HepG2 (cell line): Measurements from ENCODE around the gene PDK1. TPM values are rescaled to one million over a fixed set of nuclear protein-coding genes. Genes with fewer than 3 reads are reported as not detected.

Experiments used
- ARHGAP35 ChIP-seq: sonication (generic); formaldehyde crosslinking; IDR thresholded peaks from 2 replicates; pipeline ENCODE4 v1.9.0; 2022; ENCODE audit warnings: mild to moderate bottlenecking, inconsistent platforms, moderate library complexity, missing genetic modification reagents, borderline replicate concordance
- ATF1 ChIP-seq: IDR thresholded peaks from 2 replicates; pipeline ENCODE4 v1.6.1; 2016; ENCODE audit warnings: mild to moderate bottlenecking, control low read depth
- BATF2 ChIP-seq: sonication (generic); formaldehyde crosslinking; IDR thresholded peaks from 2 replicates; pipeline ENCODE4 v1.8.0; 2022; ENCODE audit warnings: mild to moderate bottlenecking, missing genetic modification reagents, moderate library complexity
- CHD4 ChIP-seq: fragments of 200-600 bp; sonication (generic); IDR thresholded peaks from 2 replicates; pipeline ENCODE4 v1.7.0; 2017; ENCODE audit warnings: mild to moderate bottlenecking, low read length, borderline replicate concordance
- E2F1 ChIP-seq: sonication (generic); formaldehyde crosslinking; IDR thresholded peaks from 2 replicates; pipeline ENCODE4 v1.5.0; 2020; ENCODE audit warnings: missing genetic modification reagents
- HNRNPK ChIP-seq: fragments of 200-400 bp; formaldehyde crosslinking; IDR thresholded peaks from 2 replicates; pipeline ENCODE4 v1.6.1; 2018; ENCODE audit warnings: low read length, low read depth, moderate library complexity, mild to moderate bottlenecking; ENCODE audit not compliant: poor library complexity, severe bottlenecking
- KAT7 ChIP-seq: IDR thresholded peaks from 2 replicates; pipeline ENCODE4 v1.6.1; 2018; ENCODE audit warnings: borderline replicate concordance, missing compliant biosample characterization
- KLF9 ChIP-seq: IDR thresholded peaks from 2 replicates; pipeline ENCODE4 v1.6.1; 2016; ENCODE audit warnings: low read depth
- MIXL1 ChIP-seq: IDR thresholded peaks from 2 replicates; pipeline ENCODE4 v1.6.1; 2016
- MTERF4 ChIP-seq: sonication (generic); formaldehyde crosslinking; IDR thresholded peaks from 2 replicates; pipeline ENCODE4 v1.8.0; 2023; ENCODE audit warnings: mild to moderate bottlenecking, missing genetic modification reagents
- MXD4 ChIP-seq: IDR thresholded peaks from 2 replicates; pipeline ENCODE4 v1.6.1; 2016; ENCODE audit warnings: mild to moderate bottlenecking, missing biosample characterization, missing genetic modification reagents
- NFKB2 ChIP-seq: sonication (generic); formaldehyde crosslinking; IDR thresholded peaks from 2 replicates; pipeline ENCODE4 v1.4.0; 2020; ENCODE audit warnings: missing genetic modification reagents, borderline replicate concordance
- SIX4 ChIP-seq: sonication (generic); formaldehyde crosslinking; IDR thresholded peaks from 2 replicates; pipeline ENCODE4 v1.4.0; 2020; ENCODE audit warnings: missing genetic modification reagents
- SKI ChIP-seq: fragments of 450-650 bp; IDR thresholded peaks from one replicate; pipeline ENCODE4 v1.6.1; 2018; ENCODE audit warnings: mild to moderate bottlenecking; ENCODE audit not compliant: partially characterized antibody
- SRSF1 ChIP-seq: fragments of 200-400 bp; formaldehyde crosslinking; optimal IDR thresholded peaks from 2 replicates; pipeline ENCODE3; 2017; ENCODE audit warnings: mild to moderate bottlenecking, low read depth, low read length, moderate library complexity
- SUZ12 ChIP-seq: fragments of 150-350 bp; IDR thresholded peaks from 2 replicates; pipeline ENCODE4 v1.6.1; 2014; ENCODE audit warnings: low read depth, low read length
- YY1 ChIP-seq: IDR thresholded peaks from 2 replicates; pipeline ENCODE4 v1.6.1; 2011; ENCODE audit warnings: low read length, low read depth, moderate library complexity, mild to moderate bottlenecking; ENCODE audit not compliant: insufficient read depth, insufficient replicate concordance
- ZFP37 ChIP-seq: sonication (generic); formaldehyde crosslinking; IDR thresholded peaks from 2 replicates; pipeline ENCODE4 v1.4.0; 2020; ENCODE audit warnings: missing genetic modification reagents, borderline replicate concordance
- ZNF143 ChIP-seq: sonication (generic); formaldehyde crosslinking; IDR thresholded peaks from 2 replicates; pipeline ENCODE4 v1.4.0; 2020; ENCODE audit warnings: missing genetic modification reagents
- ZNF30 ChIP-seq: sonication (generic); formaldehyde crosslinking; IDR thresholded peaks from 2 replicates; pipeline ENCODE4 v1.5.0; 2020; ENCODE audit warnings: mild to moderate bottlenecking, missing genetic modification reagents
- ZNF343 ChIP-seq: sonication (generic); formaldehyde crosslinking; IDR thresholded peaks from 2 replicates; pipeline ENCODE4 v1.4.0; 2020; ENCODE audit warnings: mild to moderate bottlenecking, missing genetic modification reagents
- ZNF367 ChIP-seq: sonication (generic); formaldehyde crosslinking; IDR thresholded peaks from 2 replicates; pipeline ENCODE4 v1.4.0; 2020; ENCODE audit warnings: missing genetic modification reagents, borderline replicate concordance
- ZNF709 ChIP-seq: sonication (generic); formaldehyde crosslinking; IDR thresholded peaks from 2 replicates; pipeline ENCODE4 v1.5.0; 2020; ENCODE audit warnings: mild to moderate bottlenecking, missing genetic modification reagents
- ZNF746 ChIP-seq: sonication (generic); formaldehyde crosslinking; IDR thresholded peaks from 2 replicates; pipeline ENCODE4 v1.8.0; 2022; ENCODE audit warnings: mild to moderate bottlenecking, missing genetic modification reagents
- ZNF747 ChIP-seq: sonication (generic); formaldehyde crosslinking; IDR thresholded peaks from 2 replicates; pipeline ENCODE4 v1.8.1; 2023; ENCODE audit warnings: missing genetic modification reagents, mild to moderate bottlenecking, borderline replicate concordance
- ZNF879 ChIP-seq: sonication (generic); formaldehyde crosslinking; IDR thresholded peaks from 2 replicates; pipeline ENCODE4 v1.8.1; 2023; ENCODE audit warnings: missing genetic modification reagents
- polyA plus RNA-seq, 8 experiments: library from polyadenylated mRNA; depleted of rRNA in 3 of 8; stranded (reverse) in 7 of 8; unstranded in 1 of 8; fragments of >200 nt; fragmentation: Illumina TruSeq in 4 of 8; extraction: Trizol in 4 of 8; gene quantifications; 2 replicates each; pipeline versions ENCODE4 v1.2.1 to v1.2.3, GENCODE V29; 2011 to 2016; ENCODE audit warnings: low read depth in 4 of 8, missing spikeins in 1 of 8, mixed read lengths in 1 of 8; ENCODE audit not compliant: insufficient read depth in 1 of 8
- total RNA-seq, 5 experiments: library from RNA; depleted of rRNA; stranded (reverse); fragments of >200 nt; fragmentation: Illumina TruSeq; extraction: Trizol; gene quantifications; 2 replicates each; pipeline ENCODE4 v1.2.3, GENCODE V29; 2016; ENCODE audit warnings: low read depth in 1 of 5

The PDK1 gene
- total and polyA plus RNA-seq, 2 of the 13 experiments (the other 11 are each of a cell fraction or from before 2014, with no cell fraction given): 11.9 to 96.9 TPM

GRCh38 chr2:172555522-172556283, at the start of gene PDK1 (continued):
- TF ChIP-seq NFKB2 (CRISPR knock-in tag): peak; percentile 92; the same call in 1 of the 2 replicates
- TF ChIP-seq SRSF1: peak; percentile 22
- TF ChIP-seq ZNF709 (CRISPR knock-in tag): peak; percentile 75; the same call in 1 of the 2 replicates
- no peak for TF ChIP-seq SUZ12
- TF ChIP-seq ZNF879 (CRISPR knock-in tag): 0 out of 2 replicates have a peak, but pooled peaks have one; percentile 50
- peak; percentile 36; the same call in 1 of the 2 replicates for TF ChIP-seq ZNF746 (CRISPR knock-in tag)
- peak; percentile 74 for TF ChIP-seq YY1
- no peak for TF ChIP-seq CHD4
- TF ChIP-seq BATF2: no peak; the same call in 1 of the 2 replicates
- TF ChIP-seq E2F1 (CRISPR knock-in tag): no peak; the same call in 1 of the 2 replicates
- TF ChIP-seq ZNF747 (CRISPR knock-in tag): 0 out of 2 replicates have a peak, but pooled peaks have one; percentile 77
- TF ChIP-seq ZNF30 (CRISPR knock-in tag): no peak; the same call in 1 of the 2 replicates
- TF ChIP-seq ATF1 (CRISPR knock-in tag): no peak
- peak; percentile 73; the same call in 1 of the 2 replicates for TF ChIP-seq ZNF343 (CRISPR knock-in tag)
- peak; percentile 85 for TF ChIP-seq HNRNPK
- peak; percentile 33 for TF ChIP-seq SKI
- TF ChIP-seq MIXL1 (CRISPR knock-in tag): peak; percentile 45; the same call in 1 of the 2 replicates
- no peak for TF ChIP-seq KLF9
- TF ChIP-seq KAT7 (CRISPR knock-in tag): peak; percentile 77; the same call in 1 of the 2 replicates
- TF ChIP-seq ZNF367 (CRISPR knock-in tag): 0 out of 2 replicates have a peak, but pooled peaks have one; percentile 17
- peak; percentile 42; the same call in 1 of the 2 replicates for TF ChIP-seq MXD4 (CRISPR knock-in tag)
- TF ChIP-seq ZNF143 (CRISPR knock-in tag): 0 out of 2 replicates have a peak, but pooled peaks have one; percentile 35
- TF ChIP-seq ARHGAP35: 0 out of 2 replicates have a peak, but pooled peaks have one; percentile 27
- peak; percentile 64; the same call in 1 of the 2 replicates for TF ChIP-seq ZFP37 (CRISPR knock-in tag)
- peak; percentile 58 for TF ChIP-seq SIX4
- TF ChIP-seq MTERF4 (CRISPR knock-in tag): 0 out of 2 replicates have a peak, but pooled peaks have one; percentile 19
